H1 (cell line): Measurements from ENCODE around the gene LAP3. TPM values are rescaled to one million over a fixed set of nuclear protein-coding genes. Genes with fewer than 3 reads are reported as not detected.

ENCODE experiments used
- ATF2 ChIP-seq: IDR thresholded peaks from 2 replicates; pipeline ENCODE4 v1.6.1; 2012; ENCODE audit warnings: low read length, inconsistent platforms
- CEBPB ChIP-seq: IDR thresholded peaks from 2 replicates; pipeline ENCODE4 v1.6.1; 2012; ENCODE audit warnings: low read depth, low read length
- polyA plus RNA-seq, 7 experiments: library from polyadenylated mRNA; depleted of rRNA in 3 of 7; stranded (reverse) in 5 of 7; unstranded in 2 of 7; fragments of >200 nt in 5 of 7; fragments of 200-250 nt in 2 of 7; gene quantifications; 1 replicate in 5 of 7; 2 replicates in 1 of 7; 4 replicates in 1 of 7; pipeline versions ENCODE4 v1.2.1 to v1.2.3, GENCODE V29; 2011 to 2013; ENCODE audit warnings: missing spikeins in 2 of 7, mixed read lengths in 2 of 7
- total RNA-seq: library from RNA; stranded (reverse); fragmentation: NEBNext Ultra II Directional; extraction: Animal tissue kit (Norgen Biotek cat#: 25700); gene quantifications from 2 replicates; pipeline ENCODE4 v1.2.1, GENCODE V29; 2021

LAP3 gene
- total and polyA plus RNA-seq, 2 of the 8 experiments (the other 6 are each of a cell fraction or from before 2014, with no cell fraction given) = 28.3 to 50.9 TPM

GRCh38 chr4:17636341-17636695 is 59.3 kb downstream of the LAP3 start (continued):
- no peak for TF ChIP-seq ATF2
- TF ChIP-seq CEBPB = no peak
